DLD1 (cell line): ENCODE data around the gene GPR157.
"Not testable (repeated sequence)": the region's sequence is repeated elsewhere in the genome, so short reads cannot be mapped to it uniquely, and the experiment has no call there.

ENCODE experiments used
- in situ Hi-C: cut with HindIII; loops from 2 replicates; pipeline ENCODE4 v1.10.0; 2017; ENCODE audit warnings: low sequenced_read_pairs

Gene GPR157

DNA sequence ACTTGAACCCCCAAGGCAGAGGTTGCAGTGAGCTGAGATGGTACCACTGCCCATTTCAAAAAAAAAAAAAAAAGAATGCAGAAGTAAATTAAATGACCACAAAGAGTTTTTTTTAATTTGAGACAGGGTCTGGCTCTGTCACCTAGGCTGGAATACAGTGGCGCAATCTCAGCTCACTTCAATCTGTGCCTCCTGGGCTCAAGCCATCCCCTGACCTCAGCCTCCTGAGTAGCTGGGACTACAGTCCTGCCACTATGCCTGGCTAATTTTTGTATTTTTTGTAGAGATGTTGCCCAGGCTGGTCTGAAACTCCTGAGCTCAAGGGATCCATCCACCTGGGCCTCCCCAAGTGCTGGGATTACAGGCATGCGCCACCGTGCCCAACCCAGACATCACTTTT, 20.2 kb upstream of the GPR157 start:
- in situ Hi-C loops, result loop anchor here (10.0 kb wide), 1 partner anchor 56 kb away; no protein-coding TSS in a partner anchor

DNA sequence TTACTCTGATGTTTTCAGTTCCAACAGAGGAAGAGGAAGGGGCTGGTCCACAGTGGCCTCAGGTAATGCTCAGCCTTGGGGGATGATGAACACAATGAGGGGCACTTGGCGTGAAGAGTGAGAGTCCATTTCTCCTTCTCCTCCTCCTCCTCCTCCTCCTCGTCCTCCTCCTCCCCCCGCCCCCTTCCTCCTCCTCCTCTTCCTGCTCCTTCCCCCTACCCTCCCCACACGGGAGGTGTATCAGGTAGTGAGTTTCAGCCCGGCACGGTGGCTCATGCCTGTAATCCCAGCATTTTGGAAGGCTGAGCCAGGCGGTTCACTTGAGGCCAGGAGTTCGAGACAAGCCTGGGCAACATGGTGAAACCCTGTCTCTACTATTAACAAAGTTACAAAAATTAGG, 17.3 kb upstream of the GPR157 start:
- in situ Hi-C loops, result loop anchor here (10.0 kb wide), 1 partner anchor 59 kb away; no protein-coding TSS in a partner anchor

DNA sequence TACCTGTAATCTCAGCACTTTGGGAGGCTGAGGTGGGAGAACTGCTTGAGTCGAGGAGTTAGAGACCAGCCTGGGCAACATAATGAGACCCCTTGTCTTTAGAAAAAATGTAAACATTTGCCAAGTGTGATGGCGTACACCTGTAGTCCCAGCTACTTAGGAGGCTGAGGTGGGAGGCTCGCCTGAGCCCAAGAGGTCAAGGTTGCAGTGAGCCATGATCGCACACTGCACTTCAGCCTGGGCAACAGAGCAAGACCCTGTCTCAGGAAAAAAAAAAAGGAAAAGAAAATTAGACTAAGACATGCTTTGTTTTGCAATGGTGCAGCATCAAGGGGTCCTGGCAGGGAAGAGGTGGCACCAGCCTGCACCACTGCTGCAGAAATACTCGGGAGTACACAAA, 16.8 kb upstream of the GPR157 start:
- in situ Hi-C loops, result loop anchor here (10.0 kb wide), 1 partner anchor 59 kb away; no protein-coding TSS in a partner anchor

DNA sequence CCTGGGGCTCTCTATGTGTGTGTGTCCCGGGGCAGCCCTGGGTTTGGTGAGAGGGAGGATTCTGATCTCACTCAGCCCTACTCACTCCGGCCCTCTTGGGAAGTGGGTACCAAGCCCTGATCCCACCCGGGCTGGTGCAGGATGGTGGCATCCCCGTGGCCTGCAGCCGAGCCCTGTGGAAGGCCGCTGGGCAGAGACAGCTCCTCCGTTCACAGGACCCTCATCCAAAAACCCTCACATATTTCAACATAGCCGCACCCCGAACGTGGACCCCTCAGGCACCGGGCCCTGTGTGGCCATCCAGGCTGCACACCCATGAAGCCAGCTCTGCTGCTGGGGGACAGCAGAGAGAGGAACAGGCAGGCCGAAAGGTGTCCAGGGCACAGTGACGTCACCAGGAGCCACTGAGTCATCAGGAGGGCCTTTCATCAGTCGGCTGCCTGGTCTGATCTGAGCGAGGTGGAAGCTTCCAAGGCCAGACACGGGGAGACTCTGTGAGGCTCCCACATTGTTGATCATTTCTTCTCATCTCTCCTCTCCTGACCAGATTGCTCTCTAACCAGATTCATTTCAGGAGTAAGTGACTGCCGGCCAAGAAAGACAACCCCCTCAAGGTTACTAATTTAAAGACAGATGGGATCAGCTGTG, 16.2 kb upstream of the GPR157 start:
- in situ Hi-C loops, result loop anchor here (10.0 kb wide), 1 partner anchor 60 kb away; no protein-coding TSS in a partner anchor

DNA sequence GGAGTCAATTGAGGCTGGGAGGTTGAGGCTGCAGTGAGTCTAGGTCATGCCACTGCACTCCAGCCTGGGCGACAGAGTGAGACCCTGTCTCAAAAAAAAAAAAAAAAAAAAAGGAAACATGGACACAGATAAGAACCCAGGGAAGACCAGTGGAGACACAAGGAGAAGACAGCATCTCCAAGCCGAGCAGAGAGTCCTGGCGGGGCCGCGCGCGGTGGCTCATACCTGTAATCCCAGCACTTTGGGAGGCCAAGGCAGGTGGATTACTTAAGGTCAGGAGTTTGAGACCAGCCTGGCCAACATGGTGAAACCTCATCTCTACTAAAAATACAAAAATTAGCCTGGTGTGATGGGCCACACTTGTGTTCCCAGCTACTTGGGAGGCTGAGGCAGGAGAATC, 15.6 kb upstream of the GPR157 start:
- in situ Hi-C loops, result loop anchor here (10.0 kb wide), 1 partner anchor 60 kb away; no protein-coding TSS in a partner anchor

DNA sequence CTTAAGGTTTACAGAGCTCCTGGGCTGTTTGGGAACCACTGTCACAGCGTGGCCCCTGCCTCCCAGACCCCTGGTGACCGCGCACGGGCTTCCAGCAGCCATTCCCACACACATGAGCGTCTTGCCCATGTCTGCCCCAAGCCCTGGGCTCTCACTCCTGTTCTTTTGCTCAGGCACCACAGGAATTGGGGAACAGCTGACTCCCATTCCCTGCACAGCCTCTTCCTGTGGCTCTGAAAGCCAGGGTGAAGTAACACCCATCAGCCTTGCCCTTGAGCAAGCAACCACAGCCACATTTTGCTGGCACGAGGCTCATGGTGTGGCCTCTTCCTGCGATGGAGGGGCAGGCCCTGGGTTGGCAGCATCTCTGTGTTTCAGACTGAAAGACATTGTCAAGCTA, 14.3 kb upstream of the GPR157 start:
- in situ Hi-C loops, result loop anchor here (10.0 kb wide), 1 partner anchor 62 kb away; no protein-coding TSS in a partner anchor

DNA sequence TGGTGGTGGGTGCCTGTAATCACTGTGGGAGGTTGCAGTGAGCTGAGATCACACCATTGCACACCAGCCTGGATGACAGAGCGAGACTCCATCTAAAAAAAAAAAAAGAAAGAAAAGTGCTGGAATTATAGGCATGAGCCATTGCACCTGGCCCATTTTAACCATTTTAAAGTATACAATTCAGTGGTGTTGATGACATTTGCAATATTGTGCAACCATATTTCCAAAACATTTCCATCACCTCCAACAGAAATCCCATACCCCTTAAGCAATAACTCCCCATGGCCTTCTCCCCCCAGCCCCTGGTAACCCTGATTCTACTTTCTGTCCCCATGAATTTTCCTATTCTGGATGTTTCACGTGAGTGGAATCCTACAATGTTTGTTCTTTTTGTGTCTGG, 11.0 kb upstream of the GPR157 start:
- in situ Hi-C loops, result loop anchor here (10.0 kb wide), 1 partner anchor 65 kb away; no protein-coding TSS in a partner anchor

DNA sequence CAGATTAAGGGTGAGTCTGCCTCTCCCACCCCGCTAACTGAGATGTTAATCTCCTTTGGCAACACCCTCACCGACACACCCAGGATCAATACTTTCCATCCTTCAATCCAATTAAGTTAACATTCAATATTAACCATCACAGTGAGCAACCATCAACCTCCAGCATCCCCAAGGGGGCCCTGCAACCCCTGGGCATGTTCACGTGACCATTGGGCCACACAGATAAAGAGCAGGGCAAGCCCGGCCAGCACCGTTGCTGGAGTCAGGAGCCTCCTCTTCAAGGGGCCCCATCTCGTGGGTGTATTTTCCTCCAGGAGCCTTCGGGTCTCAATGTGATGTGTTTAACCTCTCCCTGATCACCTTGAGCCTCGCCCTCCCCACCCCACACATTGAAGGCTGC, 8.0 kb upstream of the GPR157 start:
- in situ Hi-C loops, result no loop called here

DNA sequence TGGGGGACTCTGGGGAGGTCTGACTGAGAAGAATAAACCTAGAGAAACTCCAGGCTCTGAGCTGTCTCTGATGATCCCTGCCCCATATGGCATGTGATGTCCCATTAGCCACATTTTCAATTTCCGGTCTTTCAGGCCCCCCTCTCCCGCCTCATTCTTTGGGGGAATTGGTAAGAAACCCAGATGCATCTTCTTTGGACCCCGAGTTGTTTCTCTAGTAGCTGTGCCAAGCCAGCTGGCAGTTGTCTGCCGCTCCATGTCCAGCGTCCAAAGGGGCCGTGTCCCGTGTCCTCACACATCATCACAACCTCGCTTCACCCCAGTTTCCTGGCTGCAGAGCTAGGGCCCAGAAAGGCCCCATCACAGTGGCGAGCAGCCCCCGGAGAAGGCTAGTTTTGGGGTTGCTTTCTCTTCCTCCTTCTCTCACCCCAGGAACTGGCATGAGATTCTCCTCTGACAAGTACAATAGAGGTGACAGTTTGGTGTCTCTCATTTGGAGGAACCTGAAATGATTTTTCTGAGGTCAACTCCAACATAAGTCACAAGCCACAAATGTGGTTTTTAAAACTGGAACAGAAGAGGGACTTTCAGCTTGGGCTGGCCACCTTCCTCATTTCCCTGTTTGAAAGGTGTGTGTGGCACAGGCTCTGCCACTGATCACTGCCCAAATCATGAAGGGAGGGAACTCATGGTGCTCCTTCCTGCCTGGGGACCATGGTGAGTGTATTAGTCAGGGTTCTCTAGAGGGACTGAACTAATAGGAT, 6.4 kb upstream of the GPR157 start:
- in situ Hi-C loops, result no loop called here

DNA sequence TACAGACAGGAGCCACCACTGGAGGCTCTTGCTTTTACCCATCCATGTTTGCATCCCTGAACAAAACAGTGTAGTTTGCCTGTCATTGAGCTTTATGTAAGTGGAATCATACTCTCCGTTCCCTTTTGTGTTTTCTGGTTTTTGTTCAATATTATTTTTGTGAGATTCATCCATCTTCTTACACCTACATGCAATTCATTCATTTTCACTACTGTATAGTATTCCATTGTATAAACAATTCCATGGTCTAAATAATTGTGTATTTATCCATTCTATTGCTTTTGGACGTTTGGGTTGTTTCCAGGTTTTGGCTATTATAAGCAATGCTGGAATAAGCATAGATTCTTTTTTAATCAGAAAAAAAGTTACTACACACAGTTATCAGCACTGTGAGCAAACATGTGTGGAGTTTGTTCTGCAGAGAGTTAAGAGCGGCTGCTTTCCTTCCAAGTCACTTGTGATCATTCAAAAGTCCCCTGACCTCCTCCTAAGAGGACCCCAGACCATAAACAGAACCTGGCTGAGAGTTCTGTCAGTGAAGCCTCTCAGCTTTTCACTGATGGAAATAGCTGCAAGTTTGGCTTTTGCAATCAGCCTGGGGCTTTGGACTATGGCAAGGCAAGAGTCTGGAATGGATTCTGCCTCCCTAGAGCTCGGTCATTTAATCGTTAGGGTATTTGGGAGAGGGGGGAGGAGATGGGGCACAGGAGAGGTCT, 5.1 kb upstream of the GPR157 start:
- in situ Hi-C loops, result no loop called here

DNA sequence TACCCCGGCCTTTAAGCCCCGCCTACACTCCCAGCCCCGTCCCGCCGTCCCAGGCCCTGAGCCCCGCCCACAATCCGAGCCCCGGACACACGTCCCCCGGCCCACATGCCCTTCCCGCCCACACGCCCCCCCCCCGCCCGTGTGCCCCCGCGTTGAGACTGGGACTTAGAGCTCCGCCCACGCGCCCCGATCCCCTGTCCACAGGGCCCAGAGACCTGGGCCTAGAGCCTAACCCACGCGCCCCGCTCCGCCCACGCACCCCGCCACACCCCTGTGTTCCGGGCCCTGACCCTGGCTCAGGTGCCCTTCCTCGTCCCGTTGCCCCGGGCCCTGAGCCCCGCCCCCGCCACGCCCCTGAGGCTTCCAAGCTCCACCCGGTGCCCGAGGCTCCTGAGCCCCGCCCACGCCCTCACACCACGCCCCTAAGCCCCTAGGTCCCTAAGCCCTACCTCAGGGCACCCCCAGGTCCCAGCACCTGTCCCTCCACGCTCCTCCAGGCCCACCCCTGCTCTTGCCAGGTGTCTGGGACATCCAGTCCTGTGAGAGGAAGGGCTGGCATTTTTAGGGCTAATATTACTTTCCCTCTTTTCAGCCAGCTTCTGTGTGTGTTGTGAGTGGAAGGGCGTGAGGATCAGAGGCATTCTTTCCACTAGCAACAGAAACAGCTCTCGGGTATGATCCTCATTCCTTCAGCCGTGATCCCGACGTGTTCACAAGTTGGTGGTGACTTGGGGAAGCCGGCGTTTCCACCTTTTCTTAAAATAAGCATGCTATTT, 552 bp upstream of the GPR157 start:
- in situ Hi-C loops, result no loop called here

DNA sequence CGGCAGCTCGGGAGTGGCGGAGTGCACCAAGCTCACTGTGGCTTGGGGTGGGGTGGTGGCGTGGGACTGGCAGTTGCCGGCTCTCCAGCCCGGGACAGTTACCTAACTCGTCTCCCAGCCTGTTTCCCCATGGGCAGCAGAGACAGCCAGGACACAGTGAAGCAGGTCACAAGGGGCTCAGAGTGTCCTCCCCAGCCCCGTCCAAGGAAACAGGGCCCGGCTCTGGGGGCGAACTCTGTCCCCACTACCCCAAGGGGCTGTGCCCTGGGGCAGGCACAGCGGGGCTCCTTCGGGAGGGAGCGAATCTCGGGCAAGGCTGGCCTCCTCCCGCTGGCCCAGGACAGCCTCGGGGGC, 759 bp downstream of the GPR157 start:
- in situ Hi-C loops, result no loop called here

DNA sequence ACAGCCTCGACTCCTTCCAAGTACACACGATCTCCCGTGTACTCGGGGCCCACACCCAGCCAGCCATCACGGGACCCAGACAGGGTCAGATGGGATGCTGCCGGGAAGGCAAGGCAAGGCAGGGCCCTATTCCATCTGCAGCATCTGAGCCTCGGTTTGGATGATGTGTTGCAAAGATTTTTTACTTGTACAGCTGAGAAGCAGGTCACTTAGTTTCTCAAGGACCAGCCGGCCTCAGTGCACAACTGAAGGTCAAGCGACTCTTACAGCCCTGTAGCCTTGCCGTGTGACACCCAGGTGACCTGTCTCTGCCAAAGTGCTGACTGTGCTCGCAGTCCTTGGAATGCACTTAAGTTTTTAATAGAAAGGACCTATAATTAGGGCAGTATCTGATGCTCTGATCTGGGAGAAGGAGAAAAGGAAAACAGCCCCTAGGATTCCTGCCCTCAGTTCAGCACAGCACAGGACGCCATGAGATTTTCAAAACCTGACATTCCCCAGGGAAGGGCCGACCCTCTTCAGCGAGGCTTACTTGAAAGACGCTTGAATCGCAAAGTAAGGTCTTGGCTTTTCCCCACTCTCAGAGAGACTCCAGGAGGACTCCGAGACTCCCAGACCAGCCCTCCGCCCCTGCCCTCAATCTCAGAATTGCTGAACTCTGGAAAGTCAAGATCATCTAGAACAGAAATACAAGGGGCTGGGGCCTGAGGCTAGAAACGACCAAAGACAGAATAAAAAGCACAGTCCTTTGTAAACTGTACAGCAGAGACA, 1.3 kb downstream of the GPR157 start:
- in situ Hi-C loops, result no loop called here

DNA sequence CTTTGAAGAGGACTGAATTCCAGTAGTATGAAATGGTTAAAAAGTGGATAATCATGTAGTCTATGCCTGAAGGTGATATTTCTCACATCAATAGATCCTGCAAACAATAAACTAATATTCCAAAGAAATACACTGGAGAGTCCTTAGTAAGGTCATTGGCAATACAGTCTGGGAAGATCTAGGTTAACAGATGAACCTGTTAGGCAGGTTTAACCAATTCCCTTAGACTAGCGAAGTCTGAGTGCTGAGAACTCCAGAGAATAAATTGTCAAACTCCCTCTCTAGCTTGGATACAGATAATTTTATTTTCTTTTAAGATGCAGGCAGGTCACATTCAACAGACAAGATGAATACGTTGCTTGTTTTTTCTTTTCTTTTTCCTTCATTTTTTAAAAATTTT, 2.4 kb downstream of the GPR157 start:
- in situ Hi-C loops, result no loop called here

DNA sequence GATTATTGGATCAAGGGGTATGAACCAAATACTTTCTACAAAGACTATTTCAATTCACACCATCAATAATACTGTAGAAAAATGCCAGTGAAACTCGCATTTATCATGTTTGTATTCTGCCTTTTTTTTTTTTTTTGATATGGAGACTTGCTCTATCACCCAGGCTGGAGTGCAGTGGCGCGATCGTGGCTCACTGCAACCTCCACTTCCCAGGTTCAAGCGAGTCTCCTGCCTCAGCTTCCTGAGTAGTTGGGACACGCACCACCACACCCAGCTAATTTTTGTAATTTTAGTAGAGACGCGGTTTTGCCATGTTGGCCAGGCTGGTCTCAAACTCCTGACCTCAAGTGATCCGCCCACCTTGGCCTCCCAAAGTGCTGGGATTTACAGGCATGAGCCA, 3.1 kb downstream of the GPR157 start:
- in situ Hi-C loops, result not testable (repeated sequence)

DNA sequence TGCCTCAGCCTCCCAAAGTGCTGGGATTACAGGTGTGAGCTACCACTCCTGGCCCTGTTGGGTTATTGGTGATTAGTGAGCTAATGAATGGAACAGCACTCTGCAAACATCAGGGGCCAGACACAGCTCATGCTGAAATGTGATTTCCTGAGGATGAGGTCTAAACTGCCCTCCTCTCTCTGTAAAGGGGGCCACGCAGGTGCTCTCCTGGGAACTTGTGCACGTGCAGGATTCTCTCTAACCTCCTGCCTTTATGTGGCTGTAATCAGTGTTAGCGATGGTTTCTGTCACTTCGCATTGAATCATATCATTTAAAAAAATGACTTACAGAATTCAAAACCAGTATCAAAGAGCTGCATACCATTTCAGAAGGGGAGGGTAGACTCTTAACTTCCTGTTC, 3.6 kb downstream of the GPR157 start:
- in situ Hi-C loops, result no loop called here

DNA sequence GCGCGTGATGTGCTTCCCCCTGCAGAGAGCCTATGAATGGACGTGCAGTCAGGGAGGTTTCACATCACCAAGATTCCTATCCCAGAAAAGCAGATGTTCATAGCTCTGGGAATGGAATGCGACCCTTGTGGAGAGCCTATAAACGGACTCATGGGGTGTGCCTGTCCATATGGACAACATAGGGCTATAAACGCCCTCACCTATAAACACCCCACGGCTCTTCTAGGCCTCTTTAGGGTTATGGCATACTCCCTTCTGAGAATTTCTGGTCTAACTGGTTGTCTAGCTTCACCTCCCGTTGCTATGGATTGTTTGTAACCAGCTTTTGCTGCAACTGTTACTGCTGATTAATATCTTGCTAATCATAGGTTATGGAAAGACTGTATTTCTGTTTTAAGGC, 4.5 kb downstream of the GPR157 start:
- in situ Hi-C loops, result not testable (repeated sequence)

DNA sequence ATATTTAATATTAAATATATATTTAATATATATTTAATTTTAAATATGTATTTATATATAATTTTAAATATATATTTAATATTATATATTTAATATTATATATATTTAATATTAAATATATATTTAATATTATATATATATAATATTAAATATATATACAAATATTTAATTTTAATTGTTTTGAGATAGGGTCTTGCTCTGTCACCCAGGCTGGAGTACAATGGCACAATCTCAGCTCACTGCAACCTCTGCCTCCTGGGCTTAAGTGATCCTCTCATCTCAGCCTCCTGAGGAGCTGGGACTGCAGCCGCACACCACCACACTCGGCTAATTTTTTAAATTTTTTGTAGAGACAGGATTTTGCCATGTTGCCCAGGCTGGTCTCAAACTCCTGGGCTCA, 5.2 kb downstream of the GPR157 start:
- in situ Hi-C loops, result not testable (repeated sequence)

DNA sequence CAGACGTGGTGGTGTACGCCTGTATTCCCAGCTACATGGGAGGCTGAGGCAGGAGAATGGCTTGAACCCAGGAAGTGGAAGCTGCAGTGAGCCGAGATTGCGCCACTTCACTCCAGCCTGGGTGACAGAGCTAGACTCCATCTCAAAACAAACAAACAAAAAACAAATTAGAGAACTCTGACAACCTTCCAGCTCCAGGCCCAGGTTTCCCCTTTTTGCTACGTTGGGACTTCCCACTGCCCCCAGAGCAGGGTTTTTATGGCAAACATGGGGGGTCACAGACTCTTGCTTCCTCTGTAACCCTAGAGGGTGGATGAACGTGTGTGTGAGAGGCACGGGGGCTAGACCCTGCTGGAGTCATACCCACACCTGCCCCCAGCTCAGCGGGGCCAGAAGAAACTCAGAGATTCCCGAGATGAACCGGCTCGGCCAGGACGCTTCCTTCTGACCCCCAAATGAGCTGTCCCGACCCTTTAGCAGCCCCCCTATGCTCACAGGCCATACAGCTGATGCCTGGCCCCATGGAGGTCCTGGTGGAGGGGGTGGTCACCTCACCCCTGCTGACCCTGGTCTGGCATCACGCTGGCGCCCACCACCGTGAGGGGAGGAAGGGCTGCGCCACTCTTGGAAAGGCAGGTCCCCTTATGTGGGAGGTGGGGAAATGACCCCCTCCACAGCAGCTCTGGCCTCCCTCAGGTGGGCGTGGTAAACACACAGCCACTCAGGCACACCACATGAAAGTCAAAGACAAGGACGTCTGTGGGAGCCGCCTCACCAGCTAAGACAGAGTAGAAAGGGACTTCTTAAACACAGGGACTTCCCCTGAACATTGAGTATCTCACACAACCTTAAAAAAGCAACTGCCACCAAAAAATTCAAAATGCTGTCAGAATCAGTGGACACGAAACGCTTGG, 7.1 kb downstream of the GPR157 start:
- in situ Hi-C loops, result no loop called here
